Peyer's patch (tissue), 4 donors: ENCODE results near the gene ATP2B1. TPM values are rescaled to one million over a fixed set of nuclear protein-coding genes. Genes with fewer than 3 reads are reported as not detected.

Experiments
- DNase-seq, 3 donors: peaks; one replicate each; pipeline ENCODE4 v3.0.0-alpha.2; 2017 to 2019
- H3K27ac ChIP-seq, 4 donors: fragments of 200-600 bp; sonication (generic); one replicate each; pipeline ENCODE4 v1.5.1; 2016 to 2019
- H3K27me3 ChIP-seq, 2 donors: fragments of 200-600 bp; sonication (generic); one replicate each; pipeline ENCODE4 v1.5.1; 2019
- H3K36me3 ChIP-seq, 3 donors: fragments of 200-600 bp; sonication (generic); one replicate each; pipeline ENCODE4 v1.5.1; 2016 to 2019
- H3K4me1 ChIP-seq, 4 donors: fragments of 200-600 bp; sonication (generic); one replicate each; pipeline ENCODE4 v1.5.1; 2016 to 2019
- H3K4me3 ChIP-seq, 4 donors: fragments of 200-600 bp; sonication (generic); 1 replicate in 3 of 4; 2 replicates in 1 of 4; pipeline ENCODE4 v1.5.1; 2016 to 2019; ENCODE audit warnings: mild to moderate bottlenecking in 1 of 4
- H3K9me3 ChIP-seq, 4 donors: fragments of 200-600 bp; sonication (generic); one replicate each; pipeline ENCODE4 v1.5.1; 2016 to 2019; ENCODE audit warnings: mild to moderate bottlenecking in 1 of 4
- POLR2A ChIP-seq, 2 donors: fragments of 450-650 bp; IDR thresholded peaks; one replicate each; pipeline ENCODE4 v1.5.1; 2017; ENCODE audit warnings: antibody characterized with exemption in 2 of 2, mild to moderate bottlenecking in 2 of 2, moderate library complexity in 2 of 2
- total RNA-seq, 4 donors: library from RNA; depleted of rRNA; stranded (reverse); fragments of >200 nt; gene quantifications; one replicate each; pipeline ENCODE4 v1.1.0, GENCODE V29; 2016
- TF ChIP-seq, protein P1 (sequence below), 6 experiments: fragments of 450-650 bp in 4 of 6; fragments of 200-600 bp in 2 of 6; sonication (generic) in 1 of 6; IDR thresholded peaks; one replicate each; pipeline ENCODE4 v1.5.1; 2017 to 2019; ENCODE audit warnings: antibody characterized with exemption in 6 of 6, mild to moderate bottlenecking in 3 of 6, moderate library complexity in 1 of 6

The ATP2B1 gene
- total RNA-seq, 4 donors from 2014 or later = 79.2 to 117 (median 85.7) TPM

DNA sequence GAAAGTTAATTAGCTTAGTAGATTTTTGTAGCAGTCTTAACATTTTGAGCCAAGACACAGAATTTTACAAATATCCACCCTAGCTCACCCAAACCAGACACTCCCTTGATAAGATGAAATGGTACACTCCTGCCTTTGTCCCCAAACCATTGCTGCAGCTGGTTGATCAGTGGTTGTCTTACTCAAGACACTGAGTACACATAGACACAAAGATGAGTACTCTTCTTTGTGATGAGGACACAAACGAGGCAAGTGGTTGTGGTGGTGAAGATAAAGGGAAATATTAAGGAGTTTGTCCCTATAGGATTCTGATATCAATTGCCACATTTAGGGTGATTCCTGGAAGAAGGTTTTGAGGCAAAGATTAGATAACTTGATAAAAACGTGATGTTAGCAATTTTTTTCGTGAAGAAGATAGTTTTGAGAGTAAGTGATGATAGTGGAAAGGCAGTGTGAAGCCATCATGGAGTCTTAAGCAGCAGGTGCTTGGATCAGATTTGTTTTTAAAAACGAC lies 21.4 kb upstream of the ATP2B1 start:
- no peaks in the 10 kb centered on the region for H3K9me3 ChIP-seq
- no peak for DNase-seq
- no peak overlapping the region for H3K27ac ChIP-seq
- no peaks in the 10 kb centered on the region for H3K27me3 ChIP-seq
- H3K36me3 ChIP-seq = no peaks in the 10 kb centered on the region
- no peak overlapping the region for H3K4me3 ChIP-seq
- H3K4me1 ChIP-seq = no peaks in the 10 kb centered on the region
- TF ChIP-seq, protein P1, sequence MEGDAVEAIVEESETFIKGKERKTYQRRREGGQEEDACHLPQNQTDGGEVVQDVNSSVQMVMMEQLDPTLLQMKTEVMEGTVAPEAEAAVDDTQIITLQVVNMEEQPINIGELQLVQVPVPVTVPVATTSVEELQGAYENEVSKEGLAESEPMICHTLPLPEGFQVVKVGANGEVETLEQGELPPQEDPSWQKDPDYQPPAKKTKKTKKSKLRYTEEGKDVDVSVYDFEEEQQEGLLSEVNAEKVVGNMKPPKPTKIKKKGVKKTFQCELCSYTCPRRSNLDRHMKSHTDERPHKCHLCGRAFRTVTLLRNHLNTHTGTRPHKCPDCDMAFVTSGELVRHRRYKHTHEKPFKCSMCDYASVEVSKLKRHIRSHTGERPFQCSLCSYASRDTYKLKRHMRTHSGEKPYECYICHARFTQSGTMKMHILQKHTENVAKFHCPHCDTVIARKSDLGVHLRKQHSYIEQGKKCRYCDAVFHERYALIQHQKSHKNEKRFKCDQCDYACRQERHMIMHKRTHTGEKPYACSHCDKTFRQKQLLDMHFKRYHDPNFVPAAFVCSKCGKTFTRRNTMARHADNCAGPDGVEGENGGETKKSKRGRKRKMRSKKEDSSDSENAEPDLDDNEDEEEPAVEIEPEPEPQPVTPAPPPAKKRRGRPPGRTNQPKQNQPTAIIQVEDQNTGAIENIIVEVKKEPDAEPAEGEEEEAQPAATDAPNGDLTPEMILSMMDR (IDR thresholded peaks at IDR 0.05) = no peak
- TF ChIP-seq POLR2A (IDR thresholded peaks at IDR 0.05) = no peak

DNA sequence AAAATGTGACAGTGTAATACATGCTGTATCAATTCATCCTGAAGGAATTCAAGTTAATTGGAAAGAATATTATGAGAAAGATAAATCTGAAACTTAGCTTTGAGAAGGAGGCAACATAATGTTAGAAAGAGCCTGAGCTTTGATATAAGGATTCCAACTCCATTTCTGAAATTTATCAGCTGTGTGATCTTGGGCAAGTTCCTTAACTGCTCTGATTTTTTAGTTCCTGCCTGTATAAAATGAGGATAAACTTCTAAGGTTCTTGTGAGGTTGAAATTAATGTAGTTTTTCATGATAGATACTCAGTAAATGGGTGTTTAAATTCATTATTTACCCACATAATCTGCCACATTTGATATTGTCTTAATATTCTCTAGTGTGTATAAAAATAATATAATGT lies 14.6 kb upstream of the ATP2B1 start:
- Histone ChIP-seq H3K27ac (no peak overlapping the region), H3K4me3 (no peak overlapping the region), H3K27me3 (no peaks in the 10 kb centered on the region), H3K9me3 (no peaks in the 10 kb centered on the region), H3K36me3 (no peaks in the 10 kb centered on the region), H3K4me1 (no peaks in the 10 kb centered on the region)
- DNase-seq = no peak
- no peak for TF ChIP-seq POLR2A (IDR thresholded peaks at IDR 0.05)
- TF ChIP-seq, protein P1 (IDR thresholded peaks at IDR 0.05) = no peak

DNA sequence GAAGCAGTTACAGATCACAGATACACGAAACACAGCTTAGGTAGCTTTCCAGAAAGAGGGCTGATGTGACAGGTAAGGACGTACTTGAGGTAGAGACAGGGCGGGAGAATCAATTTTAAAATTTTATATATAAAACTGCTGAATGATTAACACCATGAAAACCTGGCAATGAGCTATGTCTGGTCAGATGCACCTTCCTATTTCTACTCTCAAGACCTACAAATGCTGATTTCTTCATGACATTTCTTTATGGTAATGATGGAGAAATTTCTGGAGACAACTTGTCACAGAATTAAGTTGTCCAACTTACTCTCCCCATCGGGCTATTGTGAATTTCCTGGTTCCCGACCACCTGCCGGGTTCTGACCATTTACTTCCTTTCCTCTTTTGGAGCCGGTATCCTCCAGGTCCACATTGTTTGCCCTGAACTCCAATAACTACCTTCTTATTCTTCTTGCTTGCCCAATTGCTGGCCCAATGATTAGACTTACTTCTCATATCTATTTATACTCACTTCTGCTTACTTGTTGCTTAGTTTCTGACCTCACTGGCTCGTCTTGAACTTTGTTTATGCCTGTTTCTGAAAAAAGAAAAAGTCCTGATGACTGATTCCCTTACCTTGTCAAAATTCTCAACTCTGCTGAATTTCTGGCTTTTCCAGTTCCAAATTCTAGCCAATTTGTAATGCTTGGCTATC lies 12.8 kb upstream of the ATP2B1 start:
- Histone ChIP-seq H3K27me3 (no peaks in the 10 kb centered on the region), H3K27ac (peak overlapping the region in 1 of 4 donors; percentile 32), H3K9me3 (no peaks in the 10 kb centered on the region), H3K36me3 (no peaks in the 10 kb centered on the region), H3K4me1 (no peaks in the 10 kb centered on the region), H3K4me3 (no peak overlapping the region)
- DNase-seq = no peak
- TF ChIP-seq, protein P1 (IDR thresholded peaks at IDR 0.05) = no peak
- TF ChIP-seq POLR2A (IDR thresholded peaks at IDR 0.05) = no peak

DNA sequence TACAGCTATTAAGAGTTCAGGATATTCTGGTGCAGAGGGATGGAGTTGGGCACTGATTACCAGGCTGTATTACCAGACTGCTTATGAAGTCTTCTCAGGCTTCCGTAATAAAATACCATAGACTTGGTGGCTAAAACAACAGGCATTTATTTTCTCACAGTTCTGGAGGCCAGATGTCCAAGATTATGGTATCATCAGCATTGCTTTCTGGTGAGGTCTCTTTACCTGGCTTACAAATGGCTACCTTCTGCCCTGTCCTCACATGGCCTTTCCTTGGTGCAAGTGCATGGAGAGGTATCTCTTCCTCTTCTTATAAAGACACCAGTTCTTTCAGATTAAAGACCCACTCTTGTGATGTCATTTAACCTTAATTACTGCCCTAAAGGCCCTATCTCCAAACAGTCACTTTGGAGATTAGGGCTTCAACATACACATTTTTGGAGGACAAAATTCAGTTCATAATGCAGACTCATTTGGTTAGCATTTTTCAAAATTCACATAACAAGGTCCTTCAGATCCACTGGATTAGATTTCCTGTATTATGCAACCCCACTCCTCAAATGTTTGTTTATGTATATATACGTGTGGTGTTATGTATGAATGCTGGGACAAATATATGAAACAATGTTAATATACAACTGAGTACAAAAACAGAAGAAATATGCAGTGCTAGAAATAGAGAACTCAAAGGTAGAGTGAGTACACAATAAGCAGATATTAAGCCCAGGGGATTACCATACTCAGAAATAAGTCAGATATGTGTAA lies 9.3 kb upstream of the ATP2B1 start:
- Histone ChIP-seq H3K27me3 (no peaks in the 10 kb centered on the region), H3K4me1 (no peaks in the 10 kb centered on the region), H3K9me3 (peaks cover 0 to 6% (median 0%) of the 10 kb centered on the region in 4 donors), H3K4me3 (no peak overlapping the region), H3K27ac (no peak overlapping the region), H3K36me3 (no peaks in the 10 kb centered on the region)
- DNase-seq = no peak
- TF ChIP-seq POLR2A (IDR thresholded peaks at IDR 0.05) = no peak

DNA sequence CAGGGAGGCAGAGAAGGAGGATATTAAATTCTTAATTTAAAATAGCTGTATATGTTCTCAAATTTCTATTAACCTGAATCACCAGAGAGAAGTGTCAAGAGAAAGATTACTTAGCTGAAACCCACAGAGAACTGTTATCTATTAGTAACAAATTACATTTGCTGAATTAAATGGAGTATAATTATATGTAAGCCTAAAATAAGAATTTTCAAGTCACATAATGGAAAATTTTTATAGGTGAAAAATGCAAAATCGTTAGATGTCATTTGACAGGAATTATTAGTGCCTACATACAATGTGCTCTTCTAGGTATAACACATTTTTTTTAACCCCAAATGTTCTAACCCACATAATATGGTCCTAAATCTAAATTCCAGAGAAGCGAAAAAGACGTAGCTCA lies 4.1 kb upstream of the ATP2B1 start:
- Histone ChIP-seq H3K4me3 (no peak overlapping the region), H3K27ac (no peak overlapping the region), H3K4me1 (no peaks in the 10 kb centered on the region), H3K9me3 (peaks cover 0 to 6% (median 0%) of the 10 kb centered on the region in 4 donors), H3K27me3 (no peaks in the 10 kb centered on the region), H3K36me3 (no peaks in the 10 kb centered on the region)
- TF ChIP-seq, protein P1 (IDR thresholded peaks at IDR 0.05) = no peak
- no peak for TF ChIP-seq POLR2A (IDR thresholded peaks at IDR 0.05)
- DNase-seq = no peak
